Measurements from ENCODE around the gene SHROOM3.

GRCh38 chr4:76679691-76680090 is 244.7 kb downstream of the SHROOM3 start:
- TF ChIP-seq ZNF274 (IDR thresholded peaks at IDR 0.05; ENCODE audit: low read depth, low read length) (no peak), SUZ12 (IDR thresholded peaks at IDR 0.05; ENCODE audit: extremely low read depth, insufficient read depth, insufficient read length) (no peak)

Data from NT2/D1 (cell line).